Measurements from ENCODE around the gene ALK. TPM values are rescaled to one million over a fixed set of nuclear protein-coding genes. Genes with fewer than 3 reads are reported as not detected.

Gene ALK
- polyA plus RNA-seq, 3 donors, result not detected

GRCh38 chr2:29700560-29700959 lies 220.8 kb downstream of the ALK start:
- Mint-ChIP-seq H3K27me3 (ENCODE audit: low read depth in 3 of 3) (peaks cover 1 to 2% (median 1%) of the 10 kb centered on the region in 3 donors), H3K9me3 (peaks cover 0 to 10% (median 1%) of the 10 kb centered on the region in 7 donors), H3K27ac (no peak overlapping the region), H3K4me1 (no peaks in the 10 kb centered on the region), H3K36me3 (no peaks in the 10 kb centered on the region), H3K4me3 (no peak overlapping the region)
- no peaks in the 10 kb centered on the region for H3K27me3 ChIP-seq (ENCODE audit: control insufficient read depth in 2 of 2, insufficient read depth in 2 of 2, low read length in 2 of 2)
- peaks cover 0 to 5% of the 10 kb centered on the region in 2 donors for H3K9me3 ChIP-seq (replicated peaks in 1 of 2; ENCODE audit: control insufficient read depth in 1 of 2, insufficient read depth in 1 of 2, low read length in 2 of 2)
- H3K27ac ChIP-seq (ENCODE audit: low read depth in 1 of 2, low read length in 2 of 2), result no peak overlapping the region
- H3K9ac ChIP-seq (ENCODE audit: insufficient read depth, low read length, poor library complexity, severe bottlenecking), result no peak overlapping the region
- no peaks in the 10 kb centered on the region for H3K4me1 ChIP-seq (ENCODE audit: control insufficient read depth in 1 of 2, insufficient read depth in 2 of 2, low read length in 2 of 2)
- no peaks in the 10 kb centered on the region for H4K20me1 ChIP-seq (ENCODE audit: insufficient read depth, low read length)
- intact Hi-C loops (cut with micrococcal nuclease), result no loop called here
- no peaks in the 10 kb centered on the region for H3K79me2 ChIP-seq (ENCODE audit: insufficient read depth, low read length)
- no peaks in the 10 kb centered on the region for H3K36me3 ChIP-seq (replicated peaks in 1 of 2; ENCODE audit: control insufficient read depth in 1 of 2, insufficient read depth in 2 of 2, low read length in 2 of 2)
- no peak for DNase-seq
- H2AFZ ChIP-seq (ENCODE audit: insufficient read depth, low read depth, low read length, poor library complexity, severe bottlenecking), result no peak overlapping the region
- no peak overlapping the region for H3K4me3 ChIP-seq (replicated peaks in 1 of 3; ENCODE audit: low read depth in 2 of 3, low read length in 3 of 3)
- no peak for TF ChIP-seq CTCF (IDR thresholded peaks at IDR 0.05)
- no CpG with 5 or more reads among the region's 2 CpGs for WGBS (ENCODE audit: insufficient coverage)
- no peak overlapping the region for H3K4me2 ChIP-seq (replicated peaks; ENCODE audit: extremely low read depth, low read length, poor library complexity, severe bottlenecking)

GRCh38 chr2:29699045-29699444 lies 222.3 kb downstream of the ALK start:
- Histone ChIP-seq H3K9me3 (replicated peaks in 1 of 2; ENCODE audit: control insufficient read depth in 1 of 2, insufficient read depth in 1 of 2, low read length in 2 of 2) (peaks cover 5 to 10% of the 10 kb centered on the region in 2 donors), H3K4me2 (replicated peaks; ENCODE audit: extremely low read depth, low read length, poor library complexity, severe bottlenecking) (no peak overlapping the region), H3K4me3 (replicated peaks in 1 of 3; ENCODE audit: low read depth in 2 of 3, low read length in 3 of 3) (no peak overlapping the region), H3K9ac (ENCODE audit: insufficient read depth, low read length, poor library complexity, severe bottlenecking) (no peak overlapping the region), H3K4me1 (ENCODE audit: control insufficient read depth in 1 of 2, insufficient read depth in 2 of 2, low read length in 2 of 2) (no peaks in the 10 kb centered on the region), H3K27me3 (ENCODE audit: control insufficient read depth in 2 of 2, insufficient read depth in 2 of 2, low read length in 2 of 2) (no peaks in the 10 kb centered on the region), H3K79me2 (ENCODE audit: insufficient read depth, low read length) (no peaks in the 10 kb centered on the region), H4K20me1 (ENCODE audit: insufficient read depth, low read length) (no peaks in the 10 kb centered on the region), H2AFZ (ENCODE audit: insufficient read depth, low read depth, low read length, poor library complexity, severe bottlenecking) (no peak overlapping the region), H3K36me3 (replicated peaks in 1 of 2; ENCODE audit: control insufficient read depth in 1 of 2, insufficient read depth in 2 of 2, low read length in 2 of 2) (no peaks in the 10 kb centered on the region), H3K27ac (ENCODE audit: low read depth in 1 of 2, low read length in 2 of 2) (no peak overlapping the region)
- peaks cover 0 to 3% (median 2%) of the 10 kb centered on the region in 3 donors for H3K27me3 Mint-ChIP-seq (ENCODE audit: low read depth in 3 of 3)
- intact Hi-C loops (cut with micrococcal nuclease), result no loop called here
- WGBS (ENCODE audit: insufficient coverage), result no CpG with 5 or more reads among the region's 4 CpGs
- H3K4me1 Mint-ChIP-seq, result no peaks in the 10 kb centered on the region
- peaks cover 0 to 12% (median 5%) of the 10 kb centered on the region in 7 donors for H3K9me3 Mint-ChIP-seq
- H3K4me3 Mint-ChIP-seq, result no peak overlapping the region
- no peak for TF ChIP-seq CTCF (IDR thresholded peaks at IDR 0.05)
- no peaks in the 10 kb centered on the region for H3K36me3 Mint-ChIP-seq
- no peak for DNase-seq
- no peak overlapping the region for H3K27ac Mint-ChIP-seq

Measured in CD14-positive monocyte (primary cell).